Activated CD4-positive, CD25-positive, alpha-beta regulatory T cell treated with anti-CD3 and anti-CD28 coated beads, Interleukin-2, amount 50 U/mL, for 24 hours (primary cell): ENCODE results near the gene SOX12.
"Not testable (repeated sequence)": the region's sequence is repeated elsewhere in the genome, so short reads cannot be mapped to it uniquely, and the experiment has no call there.

Experiments
- ATAC-seq, 2 donors: fragments of 150-1000 bp; cut with Tn5 transposase; one replicate each; pipeline ENCODE4 v1.10.0; 2021; ENCODE audit warnings: mild to moderate bottlenecking in 1 of 2, moderate library complexity in 1 of 2

SOX12 gene

DNA sequence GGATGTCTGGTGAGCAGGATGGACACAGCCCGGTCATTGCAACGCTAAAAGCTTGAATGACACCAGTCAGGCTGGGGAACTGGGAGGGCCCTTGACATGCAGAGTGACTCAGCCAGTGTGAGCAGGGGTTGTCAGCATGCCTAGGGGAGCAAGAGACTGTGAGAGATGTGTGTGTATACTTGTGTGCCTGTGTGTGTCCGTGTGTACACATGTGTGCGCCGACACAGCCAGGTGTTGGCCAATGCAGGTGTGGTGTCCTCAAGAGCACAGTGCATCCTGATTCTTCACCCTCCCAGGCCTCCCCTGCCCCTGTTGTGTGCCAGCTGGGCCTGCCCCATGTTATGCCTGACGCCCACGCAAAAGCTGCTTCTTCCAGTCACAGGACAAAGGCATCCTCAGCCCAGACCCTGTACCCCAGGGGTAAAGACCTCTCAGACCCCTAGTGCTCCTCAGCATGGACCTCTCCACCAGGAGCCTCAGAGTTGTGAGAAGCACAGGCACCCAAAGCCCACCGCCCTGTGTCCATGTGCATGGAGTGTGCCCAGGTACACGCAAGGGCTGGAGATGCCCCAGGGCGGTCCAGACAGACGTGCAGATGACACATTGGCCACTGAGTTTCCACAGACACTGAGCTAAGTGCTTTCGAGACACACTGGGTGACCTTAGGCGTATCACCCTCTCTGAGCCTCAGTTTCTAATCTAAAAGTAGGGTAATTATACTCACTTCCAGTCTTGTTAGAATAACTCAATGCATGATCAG is 38.1 kb downstream of the SOX12 start:
- ATAC-seq, result peak in 1 of 2 donors; percentile 10

DNA sequence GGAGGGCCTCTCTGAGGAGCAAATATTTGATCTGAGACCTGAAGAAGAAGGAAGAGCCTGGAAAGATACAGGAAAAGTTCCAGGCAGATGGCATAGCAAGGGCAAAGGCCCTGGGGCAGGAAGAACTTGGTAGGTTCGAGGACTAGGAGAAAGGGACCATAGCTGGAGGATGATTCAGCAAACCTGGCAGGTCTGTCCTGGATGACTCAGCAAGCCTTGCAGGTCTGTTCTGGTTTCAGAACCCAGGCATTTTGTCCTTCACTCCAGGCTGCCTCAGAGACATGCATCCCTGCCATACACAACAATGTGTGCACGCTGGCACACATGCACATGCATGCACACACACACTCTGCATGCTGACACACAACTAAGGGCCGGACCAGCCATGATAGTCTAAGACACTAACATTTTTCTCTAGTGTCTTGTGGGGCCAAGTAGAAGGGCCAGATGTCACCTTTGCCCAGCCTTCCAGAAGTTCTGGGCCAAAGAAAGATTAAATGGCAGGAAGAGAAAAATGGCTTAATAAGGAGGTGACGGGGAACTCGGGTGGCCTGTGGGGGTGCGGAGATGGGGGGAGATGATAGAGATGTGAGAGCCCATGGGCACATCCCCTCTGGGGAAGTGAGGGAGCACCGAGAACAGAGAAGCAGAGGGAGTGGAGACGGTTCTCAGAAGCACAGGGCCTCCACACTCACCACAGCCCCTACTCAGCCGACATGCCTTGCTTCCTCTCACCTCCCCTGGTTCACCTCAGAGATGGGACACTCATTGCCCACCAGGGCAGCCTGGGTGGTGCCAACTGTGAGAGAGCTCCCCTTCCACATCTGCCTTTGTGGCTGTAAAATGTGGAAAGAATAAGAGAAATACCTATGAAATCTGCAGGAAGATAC is 39.8 kb downstream of the SOX12 start:
- ATAC-seq, result peak; percentile 42 to 56

DNA sequence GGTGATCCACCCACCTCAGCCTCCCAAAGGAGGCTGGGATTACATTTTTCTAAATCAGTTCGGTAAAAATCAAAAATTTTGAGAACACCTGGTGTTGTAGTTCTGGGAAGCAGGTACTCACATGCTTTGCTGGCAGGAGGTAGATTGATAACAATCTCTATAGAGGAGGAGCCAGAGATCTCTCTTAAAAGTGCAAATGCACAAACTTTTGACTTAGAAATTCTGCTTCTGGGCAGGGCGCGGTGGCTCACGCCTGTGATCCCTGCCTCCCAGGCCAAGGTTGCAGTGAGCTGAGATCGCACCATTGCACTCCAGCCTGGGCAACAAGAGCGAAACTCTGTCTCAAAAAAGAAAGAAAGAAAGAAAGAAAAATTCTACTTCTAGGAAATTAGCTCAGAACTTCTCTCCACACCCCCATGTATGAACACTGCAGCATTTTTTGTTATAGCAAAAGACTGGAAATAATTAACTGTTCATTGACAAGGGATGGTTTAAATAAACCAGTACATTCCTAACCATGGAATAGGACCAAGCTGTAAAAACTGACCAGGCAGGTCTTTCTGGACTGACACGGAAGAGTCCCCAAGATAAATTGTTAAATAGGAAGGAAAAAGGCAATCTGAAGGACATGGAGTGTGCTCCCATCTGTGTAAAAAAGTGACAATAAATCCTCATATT is 40.8 kb downstream of the SOX12 start:
- peak in 1 of 2 donors; percentile 14 for ATAC-seq

DNA sequence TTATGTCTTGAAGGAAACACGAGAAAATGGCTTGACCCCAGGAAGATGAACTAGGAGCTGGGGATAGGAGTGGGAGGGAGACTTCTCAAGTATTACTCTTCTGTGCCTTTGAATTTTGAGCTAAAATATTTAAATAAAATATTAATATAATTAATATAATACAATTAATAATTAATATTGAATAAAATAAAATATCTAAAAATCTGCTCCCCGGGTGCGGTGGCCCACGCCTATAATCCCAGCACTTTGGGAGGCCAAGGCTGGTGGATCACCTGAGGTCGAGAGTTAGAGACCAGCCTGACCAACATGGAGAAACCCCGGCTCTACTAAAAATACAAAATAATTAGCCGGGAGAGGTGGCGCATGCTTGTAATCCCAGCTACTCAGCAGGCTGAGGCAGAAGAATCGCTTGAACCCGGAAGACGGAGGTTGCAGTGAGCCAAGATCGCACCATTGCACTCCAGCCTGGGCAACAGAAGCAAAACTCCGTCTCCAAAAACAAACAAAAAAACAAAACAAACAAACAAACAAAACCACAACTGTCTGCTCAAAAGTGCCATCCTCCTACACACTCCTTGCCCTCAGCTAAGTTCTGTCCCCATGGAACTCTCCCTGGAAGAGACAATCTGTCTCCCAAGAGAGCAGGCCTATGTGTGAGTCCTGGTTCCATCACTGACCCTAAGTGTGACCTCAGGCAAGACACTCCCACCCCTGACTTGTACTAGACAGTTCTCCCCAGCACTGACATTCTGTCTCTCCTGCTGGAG is 41.5 kb downstream of the SOX12 start:
- no peak for ATAC-seq

DNA sequence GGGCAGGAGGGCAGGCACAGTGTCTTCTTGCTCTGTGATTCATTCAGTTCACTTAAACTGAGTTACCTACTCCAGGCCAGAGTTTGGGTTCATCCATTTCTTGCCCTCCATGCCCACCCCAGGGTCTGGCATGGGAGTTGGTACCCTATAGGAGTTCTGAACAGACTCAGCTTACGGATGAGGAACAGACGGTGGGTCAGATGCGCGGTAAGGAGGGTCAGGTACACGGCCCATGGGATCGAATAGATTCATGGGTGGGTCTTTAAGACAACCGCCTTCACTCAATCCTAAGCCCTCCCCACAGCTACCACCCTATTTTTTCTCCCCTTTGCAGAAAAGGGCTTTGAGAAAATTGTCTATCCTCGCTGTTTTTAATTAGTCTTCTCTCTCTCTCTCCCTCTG is 42.1 kb downstream of the SOX12 start:
- no peak for ATAC-seq

DNA sequence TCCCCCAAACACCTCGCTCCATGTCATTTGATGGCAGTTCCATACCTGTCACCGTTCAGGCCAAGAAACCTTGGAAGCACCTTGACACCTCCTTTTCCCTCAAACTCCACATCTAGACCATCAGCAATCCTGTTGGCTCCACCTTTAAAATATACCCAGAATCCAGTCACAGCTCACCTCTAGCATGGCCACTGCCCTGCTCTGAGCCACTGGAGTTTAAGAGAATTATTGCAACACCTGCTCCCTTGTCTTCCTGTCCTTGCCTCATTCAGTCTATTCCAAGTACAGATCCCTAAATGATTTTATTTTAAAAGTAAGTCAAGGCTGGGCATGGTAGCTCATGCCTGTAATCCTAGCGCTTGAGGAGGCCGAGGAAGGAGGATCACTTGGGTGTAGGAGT is 43.6 kb downstream of the SOX12 start:
- no peak for ATAC-seq

DNA sequence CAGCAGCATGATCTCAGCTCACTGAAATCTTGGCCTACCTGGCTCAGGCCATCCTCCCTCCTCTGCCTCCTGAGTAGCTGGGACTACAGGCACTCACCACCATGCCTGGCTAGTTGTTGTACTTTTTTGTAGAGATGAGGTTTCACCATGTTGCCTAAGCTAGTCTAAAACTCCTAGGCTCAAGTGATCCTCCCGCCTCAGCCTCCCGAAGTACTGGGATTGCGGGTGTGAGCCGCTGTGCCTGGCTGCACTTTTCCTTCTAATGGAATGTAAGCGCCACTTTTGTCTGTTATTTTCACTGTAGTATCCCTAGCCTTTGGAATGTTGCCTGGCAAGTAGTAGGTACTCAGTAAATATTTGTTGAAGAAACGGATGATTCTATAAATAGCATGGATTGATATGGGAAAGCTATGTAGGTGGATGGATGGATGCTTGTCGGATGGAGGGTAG is 44.8 kb downstream of the SOX12 start:
- ATAC-seq, result no peak

DNA sequence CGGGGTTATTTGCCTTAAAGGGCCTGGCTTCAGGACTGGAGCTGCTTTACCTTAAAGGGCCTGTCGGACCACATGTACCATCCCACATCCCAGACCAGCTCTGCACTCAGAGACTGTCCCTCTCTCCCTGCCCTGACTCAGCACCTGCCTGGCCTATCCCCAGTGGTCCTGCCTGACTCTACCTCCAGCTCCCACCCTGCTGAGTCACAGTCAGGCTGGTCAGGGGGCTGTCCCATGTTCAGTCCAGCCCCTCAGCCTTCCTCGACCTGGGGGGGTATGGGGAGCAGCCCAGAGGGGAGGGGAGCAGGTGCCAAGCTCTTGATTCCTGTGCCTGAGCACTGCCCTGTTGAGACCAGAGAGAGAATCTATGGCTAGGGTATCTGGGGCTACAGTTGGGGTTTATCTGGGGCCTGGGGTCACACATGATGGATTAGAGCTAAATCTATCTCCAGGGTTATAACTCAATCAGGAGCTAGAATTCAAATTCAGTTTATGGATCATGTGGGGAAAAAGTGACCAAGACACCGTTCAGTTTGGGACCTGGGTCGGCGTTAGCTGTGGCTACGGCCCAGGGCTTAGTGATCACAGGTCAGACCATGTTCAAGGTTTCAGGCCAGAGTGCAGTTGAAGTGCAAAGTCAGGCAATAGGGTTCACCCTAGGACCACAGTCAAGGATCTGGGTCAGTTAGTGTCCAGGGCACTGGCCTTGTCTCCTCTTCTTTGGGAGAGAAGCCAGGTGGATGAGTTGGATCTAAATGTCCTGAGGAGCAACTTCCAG is 45.8 kb downstream of the SOX12 start:
- no peak for ATAC-seq

DNA sequence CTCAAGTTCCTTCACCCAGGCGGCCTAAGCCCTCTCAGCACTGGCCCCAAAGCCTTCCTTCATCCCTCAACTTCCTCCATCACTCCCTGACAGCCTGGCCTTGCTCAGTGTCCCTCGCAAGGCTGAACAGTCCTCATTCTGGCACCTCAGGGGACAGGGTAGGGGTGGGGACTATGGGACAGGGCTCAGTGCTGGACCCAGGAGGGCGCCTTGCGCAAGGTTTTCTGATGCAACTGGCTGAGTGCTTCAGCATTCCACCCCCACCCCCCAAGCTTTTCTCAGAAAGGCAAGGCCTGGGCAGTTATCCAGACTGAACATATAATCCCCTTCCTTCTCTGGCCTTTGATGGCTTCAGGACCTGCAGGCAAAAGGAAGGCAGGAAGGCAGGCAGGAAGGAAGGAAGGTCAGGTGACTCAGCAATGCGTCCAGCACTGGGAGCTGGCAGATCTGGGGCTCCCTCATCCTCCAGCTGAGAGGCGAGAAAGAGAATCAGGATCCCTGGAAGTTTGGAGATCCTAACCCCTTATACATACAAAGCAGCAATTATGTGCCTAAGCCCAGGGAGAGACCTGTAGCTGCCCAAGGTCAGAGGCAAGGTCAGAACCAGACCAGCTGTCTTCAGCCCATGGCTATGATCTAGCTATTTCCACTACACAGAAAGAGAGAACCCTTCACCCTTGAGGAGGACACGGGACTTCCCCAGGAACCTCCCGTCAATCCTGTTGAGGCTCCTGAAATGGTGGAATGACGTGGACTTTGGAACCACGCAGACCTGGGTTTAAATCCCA is 46.6 kb downstream of the SOX12 start:
- no peak for ATAC-seq

DNA sequence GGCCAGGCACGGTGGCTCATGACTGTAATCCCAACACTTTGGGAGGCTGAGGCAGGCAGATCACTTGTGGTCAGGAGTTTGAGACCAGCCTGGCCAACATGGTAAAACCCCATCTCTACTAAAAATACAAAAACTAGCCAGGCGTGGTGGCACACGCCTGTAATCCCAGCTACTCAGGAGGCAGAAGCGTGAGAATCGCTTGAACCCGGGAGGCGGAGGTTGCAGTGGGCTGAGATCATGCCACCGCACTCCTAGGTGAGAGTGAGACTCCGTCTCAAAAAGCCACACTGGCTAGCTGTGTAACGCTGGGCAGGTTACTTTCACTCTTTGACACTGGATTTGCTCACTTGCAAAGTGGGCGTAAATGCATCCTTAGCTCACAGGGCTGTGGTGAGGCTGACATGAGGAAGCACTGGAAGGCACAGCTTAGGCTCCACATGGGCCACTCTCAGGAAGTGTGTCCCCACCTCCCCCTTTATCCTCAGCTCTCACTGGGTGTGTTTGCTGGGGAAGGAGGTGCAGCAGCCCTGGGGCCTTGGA is 47.3 kb downstream of the SOX12 start:
- ATAC-seq, result not testable (repeated sequence)

DNA sequence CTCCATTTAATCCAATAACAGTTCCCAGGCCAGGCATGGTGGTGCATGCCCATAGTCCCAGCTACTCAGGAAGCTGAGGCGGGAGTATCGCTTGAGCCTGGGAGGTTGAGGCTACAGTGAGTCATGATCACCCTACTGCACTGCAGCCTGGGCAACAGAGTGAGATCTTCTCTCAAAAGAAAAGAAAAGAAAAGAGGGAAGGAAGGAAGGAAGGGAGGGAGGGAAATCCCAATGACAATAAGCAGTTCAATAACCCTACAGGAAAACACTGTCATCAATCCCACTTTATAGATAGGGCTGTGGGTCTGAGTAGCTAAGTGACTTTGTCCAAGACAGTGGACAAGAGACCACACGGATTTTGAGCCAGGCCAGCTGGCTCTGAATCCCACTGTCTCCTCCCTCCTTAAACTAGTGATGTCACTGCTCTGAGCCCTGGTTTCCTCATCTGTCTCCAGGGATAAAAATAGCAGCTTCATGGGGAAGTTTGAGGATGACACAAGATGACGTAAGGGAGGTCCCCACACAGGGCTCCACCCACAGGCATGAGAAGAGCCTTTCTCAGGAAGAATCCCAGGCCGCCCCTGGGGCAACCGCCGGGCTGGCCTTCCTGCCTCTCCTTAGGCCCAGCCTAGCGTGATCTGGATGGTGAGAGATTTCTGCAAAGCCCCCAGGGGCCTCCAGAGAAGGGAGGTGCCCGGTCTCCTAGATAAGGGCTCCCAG is 48.0 kb downstream of the SOX12 start:
- ATAC-seq, result no peak

DNA sequence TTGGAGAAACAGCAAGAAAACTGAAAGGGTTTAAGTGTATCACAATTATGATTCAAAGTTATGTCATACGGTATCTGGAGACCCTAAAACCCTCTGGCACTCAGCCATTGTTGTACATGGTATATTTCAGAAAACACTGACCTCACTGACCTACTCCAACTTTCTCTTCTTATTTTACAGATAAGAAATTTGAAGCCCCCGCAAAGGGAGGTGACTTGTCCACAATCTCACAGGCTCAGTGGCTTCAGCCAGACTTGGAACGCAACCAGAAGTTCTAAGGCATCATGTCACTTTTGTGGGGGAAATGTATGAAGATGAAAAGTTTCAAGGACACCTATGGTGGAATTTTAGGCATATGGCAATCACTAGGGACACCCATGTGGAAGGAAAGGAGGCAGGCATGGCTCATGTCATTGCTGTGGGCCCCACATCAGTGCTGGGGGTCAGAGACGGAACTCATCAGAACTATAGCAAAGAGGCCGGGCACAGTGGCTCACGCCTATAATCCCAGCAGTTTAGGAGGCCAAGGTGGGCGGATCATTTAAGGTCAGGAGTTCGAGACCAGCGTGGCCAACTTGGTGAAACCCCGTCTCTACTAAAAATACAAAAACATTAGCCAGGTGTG is 50.0 kb downstream of the SOX12 start:
- no peak for ATAC-seq

DNA sequence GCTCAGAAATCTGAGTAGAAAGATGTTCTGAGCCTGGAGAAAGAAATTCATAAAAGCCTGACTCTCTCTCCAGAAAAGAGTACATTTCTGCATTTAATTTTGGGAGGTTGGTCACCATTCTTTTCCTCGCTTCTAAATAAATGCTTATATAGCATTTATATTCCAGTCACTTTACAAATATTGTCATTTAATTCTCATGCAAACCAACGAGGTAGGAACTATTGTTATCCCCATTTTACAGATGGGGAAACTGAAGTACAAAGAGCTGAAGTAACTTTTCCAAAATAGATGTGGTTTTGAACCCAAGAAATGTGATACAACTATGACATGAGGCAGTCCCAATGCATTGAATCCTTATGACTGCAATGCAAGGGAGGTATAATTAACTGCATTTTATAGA is 50.7 kb downstream of the SOX12 start:
- ATAC-seq, result no peak

DNA sequence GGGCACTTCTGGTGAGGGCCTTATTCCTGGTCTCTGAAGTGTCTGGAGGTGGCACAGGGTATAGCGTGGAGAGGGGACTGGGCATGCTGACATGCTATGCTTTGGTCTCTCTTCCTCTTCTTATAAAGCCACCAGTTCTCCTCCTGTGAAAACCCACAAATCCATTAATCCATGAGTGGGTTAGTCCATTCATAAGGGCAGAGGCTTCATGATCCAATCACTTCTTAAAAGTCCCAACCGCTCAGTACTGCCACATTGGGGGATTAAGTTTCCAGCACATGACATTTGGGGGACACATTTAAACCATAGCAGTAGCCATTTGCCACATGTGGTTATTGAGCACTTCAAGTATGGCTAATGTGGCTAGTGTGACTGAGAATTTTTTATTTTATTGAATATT is 51.4 kb downstream of the SOX12 start:
- ATAC-seq, result no peak

DNA sequence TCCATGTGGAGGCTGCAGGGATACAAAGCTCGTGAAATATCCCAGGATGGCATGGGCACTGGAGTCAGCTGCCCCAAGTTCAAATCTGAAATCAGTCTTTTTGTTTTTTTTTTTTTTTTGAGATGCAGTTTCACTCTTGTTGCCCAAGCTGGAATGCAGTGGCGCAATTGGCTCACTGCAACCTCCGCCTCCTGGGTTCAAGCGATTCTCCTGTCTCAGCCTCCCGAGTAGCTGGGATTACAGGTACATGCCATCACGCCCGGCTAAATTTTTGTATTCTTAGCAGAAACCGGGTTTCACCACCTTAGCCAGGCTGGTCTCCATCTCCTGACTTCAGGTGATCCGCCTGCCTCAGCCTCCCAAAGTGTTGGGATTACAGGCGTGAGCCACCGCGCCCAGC is 52.2 kb downstream of the SOX12 start:
- not testable (repeated sequence) for ATAC-seq

DNA sequence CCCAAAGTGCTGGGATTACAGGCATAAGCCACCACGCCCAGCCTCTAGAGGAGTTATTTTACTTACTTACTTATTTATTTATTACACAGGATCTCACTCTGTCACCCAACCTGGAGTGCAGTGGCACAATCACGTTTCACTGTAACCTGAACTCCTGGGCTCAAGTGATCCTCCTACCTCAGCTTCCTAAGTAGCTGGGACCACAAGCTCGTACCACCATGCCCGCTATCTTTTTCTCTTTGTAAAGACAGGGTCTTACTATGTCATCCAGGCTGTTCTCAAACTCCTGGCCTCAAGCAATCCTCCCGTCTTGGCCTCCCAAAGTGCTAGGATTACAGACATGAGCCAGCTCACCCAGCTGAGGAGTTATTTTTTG is 53.6 kb downstream of the SOX12 start:
- ATAC-seq, result no peak
